COLO829 (cell line): ENCODE results near the gene MFAP4.

Source experiments
- DNase-seq: peaks from one replicate; pipeline ENCODE4 v3.0.0; 2012; ENCODE audit warnings: low spot score

Gene MFAP4, protein sequence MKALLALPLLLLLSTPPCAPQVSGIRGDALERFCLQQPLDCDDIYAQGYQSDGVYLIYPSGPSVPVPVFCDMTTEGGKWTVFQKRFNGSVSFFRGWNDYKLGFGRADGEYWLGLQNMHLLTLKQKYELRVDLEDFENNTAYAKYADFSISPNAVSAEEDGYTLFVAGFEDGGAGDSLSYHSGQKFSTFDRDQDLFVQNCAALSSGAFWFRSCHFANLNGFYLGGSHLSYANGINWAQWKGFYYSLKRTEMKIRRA

DNA sequence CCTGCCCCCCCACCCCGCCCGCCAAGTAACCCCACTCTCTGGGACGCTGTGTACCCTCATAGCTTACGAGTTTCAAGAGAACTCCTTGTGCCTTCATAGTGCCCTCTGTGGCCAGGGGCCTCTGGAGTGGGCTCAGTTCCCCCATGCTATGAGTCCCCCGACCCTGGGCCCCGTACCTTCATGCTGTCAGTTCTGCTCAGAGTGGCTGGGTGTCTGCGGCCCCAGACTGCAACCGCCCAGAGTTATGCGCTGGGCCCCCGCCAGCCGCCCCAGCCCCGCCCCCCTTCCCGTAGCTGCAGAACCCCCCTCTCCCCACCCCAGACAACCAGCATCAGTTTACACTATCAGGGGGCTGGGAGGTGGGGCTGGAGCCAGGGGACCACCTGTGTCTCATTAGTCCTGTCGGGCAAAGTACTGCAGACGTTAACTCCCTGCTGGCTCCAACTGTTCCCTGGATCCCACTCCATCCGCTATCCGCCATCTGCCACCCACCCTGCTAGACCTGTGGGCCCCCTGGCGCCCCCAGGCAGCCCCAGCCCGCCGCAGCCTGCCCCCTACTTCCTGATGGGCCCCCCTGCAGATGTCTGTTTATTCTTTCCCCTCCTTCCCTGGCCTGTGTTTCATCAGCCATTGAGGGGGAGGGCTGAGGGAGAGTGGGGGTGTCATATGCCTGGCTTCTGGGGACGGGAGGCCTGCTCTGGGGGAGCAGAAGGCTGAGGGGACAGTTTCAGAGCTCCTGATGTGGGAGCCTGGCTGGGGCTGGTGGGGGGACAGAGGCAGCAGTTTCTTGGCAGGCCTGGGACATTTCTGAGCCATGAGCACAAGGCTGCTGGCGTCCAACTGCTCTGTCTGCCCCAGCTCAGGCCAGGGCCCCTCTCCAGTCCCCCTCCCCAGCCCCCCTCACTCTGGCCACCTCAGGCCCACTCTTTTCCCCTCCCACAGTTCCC, at the start of gene MFAP4:
Gene MFAP4 (minus strand): TSS at position 217 of the 947 bp plus-strand sequence. CDS start 35 bp downstream, at position 182.
- DNase-seq = no peak

GRCh38 chr17:19433727-19434340, 46.8 kb upstream of the MFAP4 start:
- no peak for DNase-seq

- no peak for DNase-seq
Measured at GRCh38 chr17:19433255-19433654, 46.3 kb upstream of the MFAP4 start.

DNA sequence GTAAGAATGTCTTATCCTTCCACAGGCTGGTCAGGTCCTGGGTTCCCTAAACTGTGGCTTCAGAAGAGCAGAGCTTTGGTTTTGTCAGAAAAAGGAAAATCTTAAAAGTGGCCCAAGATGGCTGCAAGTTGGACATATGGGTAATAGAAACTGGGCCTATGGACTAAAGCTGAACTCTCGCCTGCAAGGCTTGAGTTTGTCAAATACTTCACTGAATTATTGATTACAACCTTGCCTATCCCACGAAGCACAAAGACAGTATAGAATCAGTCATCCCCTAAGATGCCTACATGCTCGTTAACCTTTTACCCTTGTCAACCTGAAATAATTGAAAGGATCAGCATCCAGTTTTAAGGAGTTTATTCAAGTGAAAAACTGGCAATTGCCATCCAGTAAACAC, 44.7 kb upstream of the MFAP4 start:
- DNase-seq = no peak

- DNase-seq = no peak
Measured at GRCh38 chr17:19426631-19427030, 39.6 kb upstream of the MFAP4 start.

- DNase-seq = no peak
Measured at GRCh38 chr17:19424934-19425868, 38.2 kb upstream of the MFAP4 start.

DNA sequence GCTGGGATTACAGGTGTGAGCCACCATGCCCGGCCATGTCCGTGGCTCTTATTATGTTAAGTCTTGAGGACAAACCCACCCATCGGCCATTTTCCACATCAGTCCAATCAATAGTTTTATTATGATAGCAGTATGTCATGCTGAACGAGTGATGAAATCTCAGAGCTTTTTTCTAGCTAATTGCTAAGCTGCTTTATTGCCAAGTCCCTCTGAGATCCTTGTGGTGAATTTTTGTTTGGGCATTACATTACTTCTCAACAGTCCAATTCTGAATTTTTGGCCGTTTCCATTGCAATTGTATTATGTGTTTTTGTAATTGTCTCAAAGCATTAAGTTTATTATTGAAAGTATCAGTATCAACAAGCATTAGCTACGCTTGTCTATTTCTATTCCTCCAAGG, 34.9 kb upstream of the MFAP4 start:
- no peak for DNase-seq

DNA sequence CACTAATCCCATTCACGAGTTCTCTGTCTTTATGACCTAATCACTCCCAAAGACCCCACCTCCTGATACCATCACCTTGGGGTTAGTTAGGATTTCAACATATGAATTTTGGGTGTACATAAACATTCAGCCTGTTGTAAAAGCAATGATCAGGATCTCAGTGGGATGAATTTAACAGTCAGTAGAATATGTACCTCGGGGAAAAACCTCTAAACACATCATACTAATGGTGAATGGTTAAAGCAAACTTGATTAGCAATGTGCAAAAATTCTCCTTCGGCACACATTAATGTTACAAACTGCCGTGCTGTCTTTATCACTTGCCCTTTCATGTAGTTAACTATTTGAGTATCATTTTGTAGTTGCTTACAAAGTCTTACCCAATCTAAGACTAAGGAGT, 34.2 kb upstream of the MFAP4 start:
- DNase-seq = no peak

DNA sequence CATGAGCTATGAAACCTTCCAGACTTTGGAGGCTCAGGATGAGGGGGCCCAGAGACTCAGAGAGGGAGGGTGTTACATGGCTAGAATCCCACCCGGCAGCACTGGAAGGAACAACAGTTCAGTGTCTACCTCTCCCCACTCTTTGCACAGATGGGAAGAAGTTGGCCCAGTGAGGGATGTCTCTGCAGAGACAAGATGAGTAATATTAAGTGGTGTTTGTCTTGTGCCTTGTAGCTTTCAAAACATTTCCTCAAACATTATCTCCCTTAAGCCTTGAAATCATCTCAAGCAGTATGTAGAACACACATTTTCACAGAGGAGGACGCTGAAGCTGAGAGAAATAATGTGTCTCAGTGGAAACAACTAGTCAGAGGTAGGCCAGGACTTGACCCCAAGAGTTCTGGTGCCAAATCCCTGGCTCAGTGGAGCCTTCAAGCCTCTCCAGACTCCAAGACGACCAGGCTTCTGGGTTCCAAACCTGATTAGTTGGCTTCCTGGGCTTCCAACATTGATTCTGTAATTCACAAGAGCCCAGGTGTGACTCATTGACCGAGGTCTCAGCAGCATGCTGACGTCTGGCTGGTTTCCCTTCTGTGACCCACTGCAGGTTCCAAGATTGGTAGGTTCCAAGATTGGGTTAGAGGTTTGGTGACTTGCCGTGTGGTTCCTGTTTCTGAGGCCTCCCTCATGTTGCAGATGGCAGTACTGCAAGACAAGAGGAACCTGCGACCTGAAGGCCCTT, 31.4 kb upstream of the MFAP4 start:
- DNase-seq = no peak

- DNase-seq = no peak
Measured at GRCh38 chr17:19417611-19418010, 30.6 kb upstream of the MFAP4 start.

GRCh38 chr17:19415806-19416775, 29.1 kb upstream of the MFAP4 start:
- no peak for DNase-seq

- no peak for DNase-seq
Measured at GRCh38 chr17:19415311-19415710, 28.3 kb upstream of the MFAP4 start.

DNA sequence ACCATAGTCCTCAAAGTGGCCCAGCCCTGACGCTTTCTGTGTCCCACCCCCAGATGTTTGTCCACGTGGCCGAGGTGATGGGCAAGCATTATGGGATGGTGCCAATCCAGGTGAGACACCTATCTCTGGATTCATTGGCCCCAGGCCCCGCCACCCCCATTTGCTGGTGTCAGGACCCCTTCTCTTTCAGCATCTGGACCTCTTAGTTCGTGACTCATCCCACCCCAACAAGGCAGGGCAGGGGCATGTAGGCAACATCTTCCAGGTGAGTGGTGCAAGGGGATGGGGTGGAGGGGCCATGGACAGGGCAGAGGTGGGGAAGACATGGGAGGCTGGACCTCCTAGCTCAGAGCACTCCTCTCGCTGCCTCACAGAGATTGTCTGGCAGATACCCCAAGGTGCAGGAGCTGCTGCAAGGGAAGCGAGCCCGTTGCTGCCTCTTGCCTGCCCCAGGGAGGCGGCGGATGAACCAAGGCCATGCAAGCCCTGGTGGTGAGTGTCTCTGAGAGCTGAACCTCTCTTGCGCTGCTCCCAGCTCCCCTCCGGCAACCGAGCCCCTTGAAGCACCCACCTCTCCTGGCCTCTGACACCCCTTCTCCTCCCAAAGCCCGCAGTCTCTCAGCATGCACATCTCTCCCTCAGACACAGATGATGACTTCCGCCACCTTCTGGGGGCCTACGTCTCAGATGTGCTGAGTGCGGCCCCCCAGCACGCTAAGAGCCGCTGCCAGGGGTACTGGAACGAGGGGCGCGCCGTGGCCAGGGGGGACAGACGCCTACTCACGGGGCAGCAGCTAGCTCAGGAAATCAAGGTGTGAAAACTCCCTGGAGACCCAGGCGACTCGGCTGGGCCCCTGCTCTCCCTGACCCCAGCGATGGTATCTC, 27.6 kb upstream of the MFAP4 start:
- DNase-seq = no peak

- no peak for DNase-seq
Measured at GRCh38 chr17:19413761-19414160, 26.8 kb upstream of the MFAP4 start.

DNA sequence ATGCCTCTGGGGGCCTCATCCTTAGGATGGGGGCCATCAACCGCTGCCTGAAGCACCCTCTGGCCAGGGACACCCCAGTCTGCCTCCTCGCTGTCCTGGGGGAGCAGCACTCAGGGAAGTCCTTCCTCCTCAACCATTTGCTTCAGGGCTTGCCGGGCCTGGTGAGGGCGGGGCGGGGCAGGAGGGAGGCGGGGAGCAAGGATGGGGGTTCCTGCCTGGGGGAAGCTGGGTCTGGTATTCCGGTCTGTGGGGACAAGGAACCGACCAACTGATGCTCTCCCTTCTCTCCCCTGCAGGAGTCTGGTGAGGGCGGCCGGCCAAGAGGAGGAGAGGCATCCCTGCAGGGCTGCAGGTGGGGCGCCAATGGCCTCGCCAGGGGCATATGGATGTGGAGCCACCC, 26.0 kb upstream of the MFAP4 start:
- DNase-seq = no peak

- no peak for DNase-seq
Measured at GRCh38 chr17:19412510-19412909, 25.5 kb upstream of the MFAP4 start.

GRCh38 chr17:19411631-19412030, 24.6 kb upstream of the MFAP4 start:
- no peak for DNase-seq

- no peak for DNase-seq
Measured at GRCh38 chr17:19410875-19411620, 24.1 kb upstream of the MFAP4 start, which contains the start of gene RNF112. RNF112 (plus strand) TSS chr17:19411232; CDS start chr17:19411409, 177 bp downstream.
